Right atrium auricular region (tissue), 2 donors: Measurements from ENCODE around the gene GAGE12H. TPM values are rescaled to one million over a fixed set of nuclear protein-coding genes. Genes with fewer than 3 reads are reported as not detected.
A peak's percentile ranks its signal among the peaks of the same experiment; 100 is the strongest.

Experiments
- DNase-seq: peaks from one replicate; pipeline ENCODE4 v3.0.0-alpha.2; 2019; ENCODE audit warnings: low spot score
- H3K27ac ChIP-seq, 2 donors: fragments of 200-600 bp; sonication (generic); 1 replicate in 1 of 2; 2 replicates in 1 of 2; pipeline ENCODE4 v1.5.1; 2016 to 2019
- H3K27me3 ChIP-seq, 2 donors: fragments of 200-600 bp; sonication (generic); one replicate each; pipeline versions ENCODE4 v1.5.1 to v1.6.0; 2017 to 2019
- H3K36me3 ChIP-seq: fragments of 200-600 bp; sonication (generic); one replicate; pipeline ENCODE4 v1.5.1; 2016
- H3K4me1 ChIP-seq, 2 donors: fragments of 200-600 bp; sonication (generic); one replicate each; pipeline versions ENCODE4 v1.5.1 to v1.6.0; 2017 to 2019
- H3K4me3 ChIP-seq, 2 donors: fragments of 200-600 bp; sonication (generic); 1 replicate in 1 of 2; 2 replicates in 1 of 2; pipeline ENCODE4 v1.5.1; 2017 to 2019; ENCODE audit warnings: mild to moderate bottlenecking in 1 of 2, moderate library complexity in 1 of 2
- H3K9me3 ChIP-seq, 2 donors: fragments of 200-600 bp; sonication (generic); one replicate each; pipeline ENCODE4 v1.5.1; 2019
- total RNA-seq, 2 donors: library from RNA; depleted of rRNA; stranded (reverse); fragments of >200 nt; gene quantifications; one replicate each; pipeline ENCODE4 v1.1.0, GENCODE V29; 2016
- TF ChIP-seq, protein P1 (sequence below), 2 donors: fragments of 200-600 bp; sonication (generic); IDR thresholded peaks; one replicate each; pipeline ENCODE4 v1.5.1; 2019; ENCODE audit warnings: antibody characterized with exemption in 2 of 2

The GAGE12H gene
- total RNA-seq, 2 donors from 2014 or later, result not detected

DNA sequence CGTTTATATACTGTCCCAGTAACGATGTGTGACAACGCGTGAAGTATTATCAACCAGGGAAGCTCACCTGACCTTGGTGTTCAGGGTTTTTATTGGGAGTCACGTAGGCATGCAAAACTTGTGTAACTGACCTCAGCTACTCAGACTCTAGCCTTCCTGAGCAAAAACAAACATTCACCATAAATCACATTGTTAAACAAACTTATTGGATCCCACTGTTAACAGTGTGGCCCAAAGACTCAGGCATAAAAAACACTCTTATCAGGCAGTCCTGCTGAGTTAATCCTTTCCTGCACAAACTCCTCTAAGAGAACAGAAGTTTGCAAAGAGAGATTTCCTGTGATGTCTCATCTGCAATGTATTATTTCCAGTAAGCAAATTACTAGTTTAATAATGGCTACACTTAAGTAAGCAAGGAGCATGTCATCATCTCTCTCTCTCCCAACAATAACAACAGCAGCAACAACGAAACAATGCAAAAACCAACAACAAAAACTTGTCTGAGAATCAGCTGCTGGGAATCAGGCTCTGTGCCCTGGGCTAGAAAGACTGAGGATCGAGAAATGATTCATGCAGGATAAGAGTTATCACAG, 31.1 kb downstream of the GAGE12H start:
- no peaks in the 10 kb centered on the region for H3K27me3 ChIP-seq
- no peak for DNase-seq
- no peak overlapping the region for H3K27ac ChIP-seq
- no peaks in the 10 kb centered on the region for H3K4me1 ChIP-seq
- H3K9me3 ChIP-seq, result no peaks in the 10 kb centered on the region
- TF ChIP-seq, protein P1, sequence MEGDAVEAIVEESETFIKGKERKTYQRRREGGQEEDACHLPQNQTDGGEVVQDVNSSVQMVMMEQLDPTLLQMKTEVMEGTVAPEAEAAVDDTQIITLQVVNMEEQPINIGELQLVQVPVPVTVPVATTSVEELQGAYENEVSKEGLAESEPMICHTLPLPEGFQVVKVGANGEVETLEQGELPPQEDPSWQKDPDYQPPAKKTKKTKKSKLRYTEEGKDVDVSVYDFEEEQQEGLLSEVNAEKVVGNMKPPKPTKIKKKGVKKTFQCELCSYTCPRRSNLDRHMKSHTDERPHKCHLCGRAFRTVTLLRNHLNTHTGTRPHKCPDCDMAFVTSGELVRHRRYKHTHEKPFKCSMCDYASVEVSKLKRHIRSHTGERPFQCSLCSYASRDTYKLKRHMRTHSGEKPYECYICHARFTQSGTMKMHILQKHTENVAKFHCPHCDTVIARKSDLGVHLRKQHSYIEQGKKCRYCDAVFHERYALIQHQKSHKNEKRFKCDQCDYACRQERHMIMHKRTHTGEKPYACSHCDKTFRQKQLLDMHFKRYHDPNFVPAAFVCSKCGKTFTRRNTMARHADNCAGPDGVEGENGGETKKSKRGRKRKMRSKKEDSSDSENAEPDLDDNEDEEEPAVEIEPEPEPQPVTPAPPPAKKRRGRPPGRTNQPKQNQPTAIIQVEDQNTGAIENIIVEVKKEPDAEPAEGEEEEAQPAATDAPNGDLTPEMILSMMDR (IDR thresholded peaks at IDR 0.05), result no peak
- H3K4me3 ChIP-seq, result no peak overlapping the region
- no peaks in the 10 kb centered on the region for H3K36me3 ChIP-seq

DNA sequence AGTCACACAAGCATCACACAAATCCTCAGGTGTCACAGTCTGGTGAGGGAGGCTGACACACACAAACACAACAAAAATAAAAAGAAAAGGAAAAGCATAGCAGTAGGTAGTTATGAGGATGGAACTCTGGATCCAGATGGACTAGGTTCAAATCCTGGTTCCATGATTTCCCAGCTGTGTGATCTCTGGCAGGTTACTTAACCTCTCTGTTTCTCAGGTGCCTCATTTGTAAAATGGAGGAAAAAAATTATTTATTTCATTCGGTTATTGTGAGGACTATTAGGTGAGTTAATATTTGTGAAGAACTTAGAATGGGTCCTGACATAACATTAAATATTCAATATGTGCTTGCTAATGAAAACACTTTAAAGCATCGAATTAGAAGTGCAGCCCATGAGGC, 38.8 kb downstream of the GAGE12H start:
- H3K4me1 ChIP-seq, result no peaks in the 10 kb centered on the region
- TF ChIP-seq, protein P1 (IDR thresholded peaks at IDR 0.05), result no peak
- H3K4me3 ChIP-seq, result no peak overlapping the region
- no peak for DNase-seq
- no peaks in the 10 kb centered on the region for H3K27me3 ChIP-seq
- no peaks in the 10 kb centered on the region for H3K36me3 ChIP-seq
- no peaks in the 10 kb centered on the region for H3K9me3 ChIP-seq
- H3K27ac ChIP-seq, result no peak overlapping the region

DNA sequence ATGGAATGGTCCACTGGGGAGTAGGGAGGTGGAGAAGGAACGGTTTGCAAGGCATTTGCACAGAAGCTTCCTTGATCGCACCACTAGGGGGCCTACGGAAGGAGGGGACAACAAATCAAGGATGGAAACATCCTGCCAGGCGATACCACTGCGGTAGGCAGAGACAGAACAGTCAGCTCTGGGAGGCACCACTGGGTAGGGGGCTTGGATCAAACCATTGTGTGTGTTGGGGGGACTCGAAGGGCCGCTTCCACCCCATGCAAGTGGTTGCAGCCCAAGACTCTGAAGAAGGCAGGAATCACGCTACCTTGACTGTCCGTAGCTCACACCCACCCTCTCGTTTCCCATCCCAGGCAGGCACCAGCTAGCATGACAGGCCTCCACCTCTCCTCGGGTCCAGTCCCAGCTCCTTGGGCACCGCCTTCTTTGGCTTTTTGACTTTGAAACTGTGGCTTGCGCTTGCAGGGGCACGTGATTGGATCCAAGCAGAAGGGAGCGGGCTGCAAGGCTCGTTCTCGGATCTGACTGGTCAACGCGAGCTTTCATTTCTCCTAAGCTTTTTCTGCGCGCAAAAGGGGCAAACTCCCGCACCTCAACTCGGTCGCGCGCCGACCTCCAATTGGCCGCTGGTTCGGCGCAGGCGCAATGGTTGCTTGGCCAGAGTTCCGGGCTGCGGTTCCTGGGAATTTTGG, 47.5 kb downstream of the GAGE12H start:
- DNase-seq, result no peak

More for the DNA sequence above, 47.5 kb downstream of the GAGE12H start:
- TF ChIP-seq, protein P1 (IDR thresholded peaks at IDR 0.05), result peak in 1 of 2 donors; percentile 42
- H3K36me3 ChIP-seq, result no peaks in the 10 kb centered on the region
- H3K9me3 ChIP-seq, result peaks cover 0 to 22% of the 10 kb centered on the region in 2 donors
- H3K4me1 ChIP-seq, result no peaks in the 10 kb centered on the region
- peak overlapping the region in 1 of 2 donors; percentile 26 for H3K4me3 ChIP-seq
- H3K27me3 ChIP-seq, result no peaks in the 10 kb centered on the region
- H3K27ac ChIP-seq, result no peak overlapping the region

Other genes with a start within 250 kb of the GAGE12H start
- not detected for gene GAGE13, start 248.4 kb upstream of the GAGE12H start, total RNA-seq
- gene GAGE12C, start 47.8 kb upstream of the GAGE12H start, total RNA-seq, result not detected
- not detected for gene GAGE12D, start 38.2 kb upstream of the GAGE12H start, total RNA-seq
- gene GAGE12E, start 28.7 kb upstream of the GAGE12H start, total RNA-seq, result not detected
- not detected for gene GAGE12F, start 19.1 kb upstream of the GAGE12H start, total RNA-seq
- gene GAGE12G, start 9.5 kb upstream of the GAGE12H start, total RNA-seq, result not detected
- gene GAGE2A, start 9.5 kb downstream of the GAGE12H start, total RNA-seq, result not detected
- not detected for gene GAGE1, start 19.1 kb downstream of the GAGE12H start, total RNA-seq
- gene PAGE1, start 116.0 kb downstream of the GAGE12H start, total RNA-seq, result not detected
- not detected for gene PAGE4, start 249.4 kb downstream of the GAGE12H start, total RNA-seq